H1 (cell line): ENCODE data around the gene BMI1. TPM values are rescaled to one million over a fixed set of nuclear protein-coding genes. Genes with fewer than 3 reads are reported as not detected.

Experiments used
- CTCF ChIA-PET: fragments of 300-600 bp; sonication (Branson Sonifier 250); formaldehyde crosslinking; loops from one replicate; lab custom pipeline; 2021; ENCODE audit not compliant: partially characterized antibody; lab: Charles Lee
- POLR2A ChIA-PET: fragments of 300-600 bp; sonication (Branson Sonifier 250); formaldehyde crosslinking; loops from one replicate; lab custom pipeline; 2021; ENCODE audit warnings: inconsistent platforms; ENCODE audit not compliant: partially characterized antibody; lab: Charles Lee
- DNase-seq, 2 experiments: peaks; one replicate each; pipeline versions ENCODE4 v3.0.0 to v3.0.0-alpha.2; 2010 to 2022; ENCODE audit warnings: low spot score in 2 of 2, low read depth in 1 of 2, mixed read lengths in 1 of 2
- FAIRE-seq: peaks from 2 replicates; lab custom pipeline; 2011; peaks lifted over from hg19 to GRCh38; lab: Jason Lieb, UNC
- H2AFZ ChIP-seq: 2 replicates; pipeline ENCODE4 v1.8.1; 2012; ENCODE audit warnings: low read length, inconsistent platforms
- H2AK5ac ChIP-seq: 2 replicates; pipeline ENCODE4 v1.6.1; 2013; ENCODE audit warnings: low read depth, low read length
- H2BK120ac ChIP-seq: replicated peaks from 2 replicates; pipeline ENCODE3; 2013; ENCODE audit warnings: low read depth, low read length, inconsistent platforms
- H2BK12ac ChIP-seq: 2 replicates; pipeline ENCODE4 v1.6.1; 2013; ENCODE audit warnings: low read depth, low read length
- H2BK15ac ChIP-seq: 2 replicates; pipeline ENCODE4 v1.6.1; 2013; ENCODE audit warnings: low read length
- H2BK20ac ChIP-seq: 2 replicates; pipeline ENCODE4 v1.6.1; 2013; ENCODE audit warnings: low read length
- H2BK5ac ChIP-seq: 2 replicates; pipeline ENCODE4 v1.6.1; 2013; ENCODE audit warnings: low read depth, low read length
- H3K14ac ChIP-seq: 2 replicates; pipeline ENCODE4 v1.6.1; 2013; ENCODE audit warnings: inconsistent platforms; ENCODE audit not compliant: insufficient read length
- H3K18ac ChIP-seq: 2 replicates; pipeline ENCODE4 v1.6.1; 2013; ENCODE audit warnings: low read length; ENCODE audit errors: extremely low read depth
- H3K23ac ChIP-seq: 2 replicates; pipeline ENCODE4 v1.6.1; 2013; ENCODE audit warnings: inconsistent platforms; ENCODE audit not compliant: insufficient read length
- H3K23me2 ChIP-seq: 2 replicates; pipeline ENCODE4 v1.6.1; 2013; ENCODE audit warnings: low read depth, low read length
- H3K27ac ChIP-seq: 2 replicates; pipeline ENCODE4 v1.6.1; 2011; ENCODE audit warnings: low read depth, low read length, inconsistent platforms
- H3K27me3 ChIP-seq, 4 experiments: replicated peaks in 1 of 4; 1 replicate in 1 of 4; 2 replicates in 3 of 4; pipeline versions ENCODE4 v1.6.1 to v1.8.1; 2011 to 2013; ENCODE audit warnings: low read length in 3 of 4, mild to moderate bottlenecking in 3 of 4, inconsistent platforms in 2 of 4, mixed read lengths in 2 of 4, moderate library complexity in 1 of 4; ENCODE audit not compliant: control insufficient read depth in 3 of 4, insufficient read depth in 3 of 4; ENCODE audit errors: extremely low read depth in 1 of 4
- H3K36me3 ChIP-seq, 4 experiments: 2 replicates each; pipeline versions ENCODE4 v1.6.1 to v1.8.1; 2011 to 2013; ENCODE audit warnings: mild to moderate bottlenecking in 4 of 4, low read length in 3 of 4, moderate library complexity in 2 of 4, control low read depth in 1 of 4, inconsistent platforms in 1 of 4; ENCODE audit not compliant: insufficient read depth in 4 of 4, control insufficient read depth in 2 of 4
- H3K4ac ChIP-seq: replicated peaks from 2 replicates; pipeline ENCODE3; 2013; ENCODE audit warnings: low read length, low read depth, mixed read lengths, inconsistent platforms; ENCODE audit not compliant: insufficient read length
- H3K4me1 ChIP-seq, 4 experiments: replicated peaks in 1 of 4; 1 replicate in 1 of 4; 2 replicates in 3 of 4; pipeline versions ENCODE4 v1.6.1 to v1.8.1; 2011 to 2013; ENCODE audit warnings: low read length in 3 of 4, inconsistent platforms in 2 of 4, mixed read lengths in 1 of 4; ENCODE audit not compliant: insufficient read depth in 4 of 4, control insufficient read depth in 3 of 4
- H3K4me2 ChIP-seq, 2 experiments: 2 replicates each; pipeline versions ENCODE4 v1.6.1 to v1.8.1; 2011 to 2013; ENCODE audit warnings: low read depth in 2 of 2, low read length in 2 of 2, control low read depth in 1 of 2, inconsistent platforms in 1 of 2, mild to moderate bottlenecking in 1 of 2; ENCODE audit not compliant: insufficient read depth in 1 of 2
- H3K4me3 ChIP-seq, 4 experiments: fragments of 200-600, 300-600 bp in 1 of 4; sonication (generic), shearing (Covaris generic), sonication (Bioruptor Twin) in 1 of 4; 2 replicates each; pipeline versions ENCODE4 v1.5.1 to v1.8.1; 2011 to 2016; ENCODE audit warnings: low read length in 4 of 4, low read depth in 3 of 4, control low read depth in 2 of 4, inconsistent platforms in 2 of 4, mild to moderate bottlenecking in 2 of 4, mixed read lengths in 1 of 4, moderate library complexity in 1 of 4; ENCODE audit not compliant: insufficient read depth in 2 of 4; ENCODE audit errors: extremely low read depth in 1 of 4
- H3K56ac ChIP-seq: replicated peaks from 2 replicates; pipeline ENCODE3; 2013; ENCODE audit warnings: low read depth, mild to moderate bottlenecking, mixed read lengths, low read length, inconsistent platforms; ENCODE audit not compliant: insufficient read length
- H3K79me1 ChIP-seq: 2 replicates; pipeline ENCODE4 v1.6.1; 2013; ENCODE audit warnings: low read depth, low read length, control low read depth
- H3K79me2 ChIP-seq, 2 experiments: 2 replicates each; pipeline versions ENCODE4 v1.6.1 to v1.8.1; 2012 to 2013; ENCODE audit warnings: low read length in 2 of 2, mild to moderate bottlenecking in 2 of 2, inconsistent platforms in 1 of 2; ENCODE audit not compliant: insufficient read depth in 2 of 2, control insufficient read depth in 1 of 2
- H3K9ac ChIP-seq, 4 experiments: replicated peaks in 1 of 4; 1 replicate in 1 of 4; 2 replicates in 3 of 4; pipeline versions ENCODE4 v1.6.1 to v1.8.1; 2011 to 2013; ENCODE audit warnings: low read depth in 3 of 4, low read length in 3 of 4, control low read depth in 2 of 4, mild to moderate bottlenecking in 2 of 4, moderate library complexity in 2 of 4, inconsistent platforms in 1 of 4; ENCODE audit errors: extremely low read depth in 1 of 4
- H3K9me3 ChIP-seq, 2 experiments: 2 replicates each; pipeline versions ENCODE4 v1.6.1 to v1.8.1; 2012 to 2013; ENCODE audit warnings: mild to moderate bottlenecking in 2 of 2, moderate library complexity in 2 of 2, control low read depth in 1 of 2, inconsistent platforms in 1 of 2, low read depth in 1 of 2, low read length in 1 of 2, mixed read lengths in 1 of 2; ENCODE audit not compliant: insufficient read depth in 2 of 2
- H4K20me1 ChIP-seq, 2 experiments: replicated peaks in 1 of 2; 2 replicates each; pipeline versions ENCODE3 to v1.8.1; 2011 to 2013; ENCODE audit warnings: inconsistent platforms in 2 of 2, low read length in 2 of 2, mild to moderate bottlenecking in 1 of 2; ENCODE audit not compliant: insufficient read depth in 2 of 2, control insufficient read depth in 1 of 2
- H4K5ac ChIP-seq: 2 replicates; pipeline ENCODE4 v1.6.1; 2013; ENCODE audit warnings: low read length, low read depth, mixed read lengths, inconsistent platforms; ENCODE audit not compliant: insufficient read length
- H4K8ac ChIP-seq: 2 replicates; pipeline ENCODE4 v1.8.0; 2013; ENCODE audit warnings: mild to moderate bottlenecking, moderate library complexity, low read length, inconsistent platforms; ENCODE audit not compliant: insufficient read depth; ENCODE audit errors: extremely low read depth
- H4K91ac ChIP-seq: replicated peaks from 2 replicates; pipeline ENCODE3; 2013; ENCODE audit warnings: low read length, mixed read lengths, inconsistent platforms; ENCODE audit not compliant: insufficient read length
- CHD2 ChIP-seq: IDR thresholded peaks from 2 replicates; pipeline ENCODE4 v1.6.1; 2012; ENCODE audit warnings: low read length, improper control_type of control experiment
- EGR1 ChIP-seq: IDR thresholded peaks from 2 replicates; pipeline ENCODE4 v1.6.1; 2011; ENCODE audit warnings: low read depth, low read length, borderline replicate concordance
- RBBP5 ChIP-seq: IDR thresholded peaks from 2 replicates; pipeline ENCODE4 v1.7.1; 2012; ENCODE audit warnings: low read depth, mild to moderate bottlenecking, inconsistent platforms, low read length, moderate library complexity, borderline replicate concordance
- WGBS, 2 experiments: shearing (Covaris generic) in 1 of 2; methylation state at CpG; one replicate each; pipeline versions ENCODE4 v1.1.6 to v1.1.7; 2013 to 2015; ENCODE audit warnings: low lambda C conversion rate in 2 of 2, mixed read lengths in 2 of 2, inconsistent platforms in 1 of 2, low coverage in 1 of 2, missing lambda C conversion rate in 1 of 2; ENCODE audit not compliant: insufficient replicate concordance in 2 of 2, insufficient coverage in 1 of 2, insufficient read length in 1 of 2; ENCODE audit errors: extremely low coverage in 1 of 2, missing lambda C conversion rate in 1 of 2; 5-methylcytosine and 5-hydroxymethylcytosine counted together
- polyA plus RNA-seq, 7 experiments: library from polyadenylated mRNA; depleted of rRNA in 3 of 7; stranded (reverse) in 5 of 7; unstranded in 2 of 7; fragments of >200 nt in 5 of 7; fragments of 200-250 nt in 2 of 7; gene quantifications; 1 replicate in 5 of 7; 2 replicates in 1 of 7; 4 replicates in 1 of 7; pipeline versions ENCODE4 v1.2.1 to v1.2.3, GENCODE V29; 2011 to 2013; ENCODE audit warnings: missing spikeins in 2 of 7, mixed read lengths in 2 of 7
- total RNA-seq: library from RNA; stranded (reverse); fragmentation: NEBNext Ultra II Directional; extraction: Animal tissue kit (Norgen Biotek cat#: 25700); gene quantifications from 2 replicates; pipeline ENCODE4 v1.2.1, GENCODE V29; 2021
- TF ChIP-seq, protein P1 (sequence below): IDR thresholded peaks from 2 replicates; pipeline ENCODE4 v1.6.1; 2011; ENCODE audit warnings: low read length, improper control_type of control experiment

BMI1 gene
- total and polyA plus RNA-seq, 2 of the 8 experiments (the other 6 are each of a cell fraction or from before 2014, with no cell fraction given): 2.8 to 10.7 TPM

GRCh38 chr10:22294694-22295093 is 26.2 kb upstream of the BMI1 start:
- Histone ChIP-seq H3K9ac (no peak overlapping the region), H4K5ac (no peak overlapping the region), H3K23me2 (no peaks in the 10 kb centered on the region), H3K79me1 (no peaks in the 10 kb centered on the region), H3K27me3 (no peaks in the 10 kb centered on the region), H3K27ac (no peak overlapping the region), H2BK12ac (no peak overlapping the region), H4K91ac (no peak overlapping the region), H3K36me3 (no peaks in the 10 kb centered on the region), H2BK120ac (no peak overlapping the region), H3K23ac (no peak overlapping the region), H3K4me3 (no peak overlapping the region), H3K79me2 (no peaks in the 10 kb centered on the region), H2AFZ (no peak overlapping the region), H3K14ac (no peak overlapping the region), H4K8ac (no peak overlapping the region), H3K4me1 (no peaks in the 10 kb centered on the region), H2BK15ac (no peak overlapping the region), H2BK5ac (no peak overlapping the region), H2AK5ac (no peak overlapping the region), H3K4me2 (no peak overlapping the region), H3K4ac (no peak overlapping the region), H4K20me1 (no peaks in the 10 kb centered on the region), H3K9me3 (no peaks in the 10 kb centered on the region), H3K56ac (no peak overlapping the region), H3K18ac (no peak overlapping the region), H2BK20ac (no peak overlapping the region)
- 85% methylated on average over 2 of the region's 2 CpGs; no CpG with 5 or more reads in 1 of the 2 experiments for WGBS, 2 experiments
- DNase-seq (no peak), FAIRE-seq (no peak)
- CTCF ChIA-PET: no interaction called here
- POLR2A ChIA-PET: no interaction called here
- TF ChIP-seq EGR1: no peak
- no peak for TF ChIP-seq CHD2
- TF ChIP-seq, protein P1, sequence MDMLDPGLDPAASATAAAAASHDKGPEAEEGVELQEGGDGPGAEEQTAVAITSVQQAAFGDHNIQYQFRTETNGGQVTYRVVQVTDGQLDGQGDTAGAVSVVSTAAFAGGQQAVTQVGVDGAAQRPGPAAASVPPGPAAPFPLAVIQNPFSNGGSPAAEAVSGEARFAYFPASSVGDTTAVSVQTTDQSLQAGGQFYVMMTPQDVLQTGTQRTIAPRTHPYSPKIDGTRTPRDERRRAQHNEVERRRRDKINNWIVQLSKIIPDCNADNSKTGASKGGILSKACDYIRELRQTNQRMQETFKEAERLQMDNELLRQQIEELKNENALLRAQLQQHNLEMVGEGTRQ: no peak
- no peak for TF ChIP-seq RBBP5
